Prostate gland (tissue), 2 donors: Measurements from ENCODE around the gene ZNF790.

Experiments used
- POLR2A ChIP-seq: fragments of 450-650 bp; IDR thresholded peaks from one replicate; pipeline ENCODE4 v1.6.1; 2016; ENCODE audit warnings: antibody characterized with exemption, mild to moderate bottlenecking
- POLR2AphosphoS5 ChIP-seq: sonication (generic); formaldehyde crosslinking; IDR thresholded peaks from one replicate; pipeline ENCODE4 v1.6.1; 2017; ENCODE audit warnings: antibody characterized with exemption
- TF ChIP-seq, protein P1 (sequence below), 4 experiments: fragments of 200-600 bp in 2 of 4; fragments of 450-650 bp in 2 of 4; sonication (generic) in 2 of 4; IDR thresholded peaks; 1 replicate in 3 of 4; 2 replicates in 1 of 4; pipeline ENCODE4 v1.5.1; 2016 to 2019; ENCODE audit warnings: antibody characterized with exemption in 4 of 4, mild to moderate bottlenecking in 2 of 4, moderate library complexity in 2 of 4

DNA sequence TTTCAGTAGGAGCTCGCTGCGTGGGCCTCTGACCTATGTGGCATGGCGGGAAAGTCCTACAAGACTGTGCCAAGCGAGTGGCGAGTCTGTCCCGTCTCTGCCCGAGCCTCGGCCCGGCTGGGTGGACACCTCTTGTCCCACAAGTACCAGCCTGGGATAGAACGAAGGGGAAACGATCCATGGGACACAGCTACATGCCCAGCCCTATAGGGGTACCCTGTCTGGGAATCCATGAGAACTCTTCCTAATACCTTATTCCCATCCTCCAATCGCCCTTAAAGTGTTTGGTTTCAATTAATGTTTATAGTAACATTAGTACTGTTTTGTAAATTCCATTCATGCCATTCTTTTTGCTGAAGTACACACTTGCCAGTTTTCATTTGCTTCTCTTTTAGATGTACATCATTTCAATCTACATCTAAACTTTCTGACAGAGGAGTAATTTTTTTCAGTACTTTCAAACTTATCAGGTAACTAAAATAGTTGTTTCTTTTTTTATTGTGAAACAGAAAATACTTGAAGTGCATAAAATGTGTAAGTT is 667 bp upstream of the ZNF790 start:
- TF ChIP-seq POLR2AphosphoS5 (no peak), POLR2A (no peak)
- TF ChIP-seq, protein P1, sequence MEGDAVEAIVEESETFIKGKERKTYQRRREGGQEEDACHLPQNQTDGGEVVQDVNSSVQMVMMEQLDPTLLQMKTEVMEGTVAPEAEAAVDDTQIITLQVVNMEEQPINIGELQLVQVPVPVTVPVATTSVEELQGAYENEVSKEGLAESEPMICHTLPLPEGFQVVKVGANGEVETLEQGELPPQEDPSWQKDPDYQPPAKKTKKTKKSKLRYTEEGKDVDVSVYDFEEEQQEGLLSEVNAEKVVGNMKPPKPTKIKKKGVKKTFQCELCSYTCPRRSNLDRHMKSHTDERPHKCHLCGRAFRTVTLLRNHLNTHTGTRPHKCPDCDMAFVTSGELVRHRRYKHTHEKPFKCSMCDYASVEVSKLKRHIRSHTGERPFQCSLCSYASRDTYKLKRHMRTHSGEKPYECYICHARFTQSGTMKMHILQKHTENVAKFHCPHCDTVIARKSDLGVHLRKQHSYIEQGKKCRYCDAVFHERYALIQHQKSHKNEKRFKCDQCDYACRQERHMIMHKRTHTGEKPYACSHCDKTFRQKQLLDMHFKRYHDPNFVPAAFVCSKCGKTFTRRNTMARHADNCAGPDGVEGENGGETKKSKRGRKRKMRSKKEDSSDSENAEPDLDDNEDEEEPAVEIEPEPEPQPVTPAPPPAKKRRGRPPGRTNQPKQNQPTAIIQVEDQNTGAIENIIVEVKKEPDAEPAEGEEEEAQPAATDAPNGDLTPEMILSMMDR (IDR thresholded peaks at IDR 0.05), result no peak
